Measurements from ENCODE around the gene ARTN.

The ARTN gene

GRCh38 chr1:43978551-43979260 is 45.1 kb downstream of the ARTN start, which contains the start of gene B4GALT2:
Gene B4GALT2, plus strand, starts transcription at chr1:43979210. Its CDS starts 1,951 bp downstream, at chr1:43981161.
- WGBS, result 11% methylated on average over 22 of the region's 54 CpGs
- Histone ChIP-seq H3K4me3 (ENCODE audit: insufficient read depth in 1 of 2, low read depth in 1 of 2, low read length in 2 of 2) (peak within 1 kb of the TSS; percentile 73 to 85), H4K8ac (ENCODE audit: low read length) (peak within 1 kb of the TSS; percentile 50), H3K79me1 (replicated peaks; ENCODE audit: low read length, poor library complexity, severe bottlenecking) (peaks cover 44% of the 10 kb centered on the region), H3K9me3 (ENCODE audit: control insufficient read depth, low read length) (no peaks in the 10 kb centered on the region), H2BK5ac (ENCODE audit: low read depth, low read length, poor library complexity, severe bottlenecking) (no peak within 1 kb of the TSS), H3K27me3 (ENCODE audit: control insufficient read depth in 1 of 2, insufficient read depth in 1 of 2, low read length in 2 of 2) (no peaks in the 10 kb centered on the region), H3K14ac (ENCODE audit: low read length in 2 of 2) (peak within 1 kb of the TSS in 1 of 2 experiments; percentile 86), H3K23ac (ENCODE audit: low read length in 2 of 2) (peak within 1 kb of the TSS in 1 of 2 experiments; percentile 19), H3K27ac (ENCODE audit: low read length, poor library complexity, severe bottlenecking) (no peak within 1 kb of the TSS), H2AFZ (ENCODE audit: low read depth, low read length) (peak within 1 kb of the TSS; percentile 16), H3K36me3 (ENCODE audit: control insufficient read depth in 1 of 2, insufficient read depth in 2 of 2, low read depth in 1 of 2, low read length in 2 of 2) (peaks cover 33 to 55% of the 10 kb centered on the region in 2 experiments), H2AK5ac (ENCODE audit: low read length, severe bottlenecking) (no peak within 1 kb of the TSS), H3K9ac (ENCODE audit: low read length) (peak within 1 kb of the TSS; percentile 86), H3K4me2 (ENCODE audit: low read length, poor library complexity, severe bottlenecking) (peak within 1 kb of the TSS; percentile 81), H4K91ac (ENCODE audit: low read length) (peak within 1 kb of the TSS; percentile 31), H3K18ac (ENCODE audit: low read depth in 1 of 2, low read length in 2 of 2) (peak within 1 kb of the TSS; percentile 48 to 86), H3K4ac (ENCODE audit: low read depth in 1 of 2, low read length in 2 of 2) (peak within 1 kb of the TSS; percentile 18 to 71), H2BK12ac (ENCODE audit: low read length in 2 of 2) (peak within 1 kb of the TSS in 1 of 2 experiments; percentile 17), H2BK120ac (ENCODE audit: low read depth, low read length) (peak within 1 kb of the TSS; percentile 71), H2BK15ac (ENCODE audit: low read depth, poor library complexity, severe bottlenecking) (peak within 1 kb of the TSS; percentile 29), H3K4me1 (ENCODE audit: control insufficient read depth, insufficient read depth, low read depth, low read length) (peaks cover 57% of the 10 kb centered on the region)
- DNase-seq, result no peak

DNA sequence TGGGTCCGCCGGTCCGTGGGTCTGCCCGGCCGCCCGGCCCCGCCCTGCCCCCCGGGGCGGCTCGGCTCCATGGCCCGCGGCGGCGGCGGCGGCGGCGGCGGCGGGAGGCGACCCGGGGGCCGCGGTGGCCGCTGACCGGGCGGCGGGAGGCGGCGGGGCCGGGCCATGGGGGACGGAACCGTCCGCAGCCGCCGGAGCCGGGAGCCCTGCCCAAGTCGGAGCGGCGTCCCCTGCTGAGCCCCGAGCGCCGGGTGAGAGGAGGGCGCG is 45.6 kb downstream of the ARTN start:
- WGBS, result 0% methylated on average over 5 of the region's 45 CpGs
- Histone ChIP-seq H3K9me3 (ENCODE audit: control insufficient read depth, low read length) (no peaks in the 10 kb centered on the region), H3K23ac (ENCODE audit: low read length in 2 of 2) (no peak overlapping the region), H3K36me3 (ENCODE audit: control insufficient read depth in 1 of 2, insufficient read depth in 2 of 2, low read depth in 1 of 2, low read length in 2 of 2) (peaks cover 35 to 60% of the 10 kb centered on the region in 2 experiments), H4K91ac (ENCODE audit: low read length) (no peak overlapping the region), H2AK5ac (ENCODE audit: low read length, severe bottlenecking) (no peak overlapping the region), H3K14ac (ENCODE audit: low read length in 2 of 2) (no peak overlapping the region), H4K8ac (ENCODE audit: low read length) (no peak overlapping the region), H3K79me1 (replicated peaks; ENCODE audit: low read length, poor library complexity, severe bottlenecking) (peaks cover 44% of the 10 kb centered on the region), H3K4ac (ENCODE audit: low read depth in 1 of 2, low read length in 2 of 2) (peak overlapping the region in 1 of 2 experiments; percentile 52), H2BK15ac (ENCODE audit: low read depth, poor library complexity, severe bottlenecking) (no peak overlapping the region), H3K27ac (ENCODE audit: low read length, poor library complexity, severe bottlenecking) (no peak overlapping the region), H3K4me3 (ENCODE audit: insufficient read depth in 1 of 2, low read depth in 1 of 2, low read length in 2 of 2) (peak overlapping the region; percentile 73 to 85), H2BK12ac (ENCODE audit: low read length in 2 of 2) (no peak overlapping the region), H3K9ac (ENCODE audit: low read length) (peak overlapping the region; percentile 85), H2AFZ (ENCODE audit: low read depth, low read length) (no peak overlapping the region), H3K18ac (ENCODE audit: low read depth in 1 of 2, low read length in 2 of 2) (no peak overlapping the region), H3K4me2 (ENCODE audit: low read length, poor library complexity, severe bottlenecking) (peak overlapping the region; percentile 77), H3K27me3 (ENCODE audit: control insufficient read depth in 1 of 2, insufficient read depth in 1 of 2, low read length in 2 of 2) (no peaks in the 10 kb centered on the region), H2BK5ac (ENCODE audit: low read depth, low read length, poor library complexity, severe bottlenecking) (no peak overlapping the region), H2BK120ac (ENCODE audit: low read depth, low read length) (peak overlapping the region; percentile 71), H3K4me1 (ENCODE audit: control insufficient read depth, insufficient read depth, low read depth, low read length) (peaks cover 55% of the 10 kb centered on the region)
- DNase-seq, result no peak

DNA sequence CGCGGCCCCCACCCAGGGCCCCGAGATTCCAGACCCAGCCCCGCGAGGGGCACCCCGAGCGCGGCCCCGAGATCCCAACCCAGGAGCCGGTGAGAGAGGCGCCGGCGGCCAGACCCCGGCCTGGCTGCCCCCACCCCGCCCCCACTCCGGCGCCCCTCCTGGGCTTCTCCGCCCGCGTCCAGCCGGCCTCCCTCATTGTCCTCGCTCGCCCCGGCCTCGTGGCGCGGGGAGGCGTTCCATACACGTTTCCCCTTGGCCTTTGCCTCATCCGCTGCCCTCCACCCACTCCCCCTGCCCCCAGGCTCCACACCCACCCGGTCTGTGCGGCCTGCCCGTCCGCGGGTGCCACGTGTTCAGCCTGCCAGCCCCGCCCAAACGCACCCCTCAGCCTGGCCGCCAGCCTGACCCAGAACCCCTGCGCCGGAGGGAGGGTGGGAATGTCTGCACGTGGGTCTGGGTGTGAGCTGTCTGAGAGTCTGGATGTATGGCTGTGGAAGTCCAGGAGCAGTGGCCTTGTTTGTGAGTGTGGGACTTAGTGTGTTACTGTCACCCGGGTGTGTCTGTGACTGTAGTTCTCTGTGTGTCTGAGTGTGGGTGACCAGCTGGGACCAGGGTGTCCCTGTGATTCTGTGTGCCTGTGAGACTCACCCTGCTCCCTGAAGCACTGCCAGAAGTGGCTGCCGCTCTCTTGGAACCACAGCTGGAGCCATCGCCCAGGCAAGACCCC is 46.1 kb downstream of the ARTN start:
- no peak overlapping the region for H2AFZ ChIP-seq (ENCODE audit: low read depth, low read length)
- no peak overlapping the region for H2AK5ac ChIP-seq (ENCODE audit: low read length, severe bottlenecking)
- DNase-seq, result peak; percentile 58
- H3K4me2 ChIP-seq (ENCODE audit: low read length, poor library complexity, severe bottlenecking), result peak overlapping the region; percentile 77
- H4K8ac ChIP-seq (ENCODE audit: low read length), result no peak overlapping the region
- peak overlapping the region; percentile 48 to 86 for H3K18ac ChIP-seq (ENCODE audit: low read depth in 1 of 2, low read length in 2 of 2)
- peaks cover 39 to 65% of the 10 kb centered on the region in 2 experiments for H3K36me3 ChIP-seq (ENCODE audit: control insufficient read depth in 1 of 2, insufficient read depth in 2 of 2, low read depth in 1 of 2, low read length in 2 of 2)
- H3K4ac ChIP-seq (ENCODE audit: low read depth in 1 of 2, low read length in 2 of 2), result peak overlapping the region in 1 of 2 experiments; percentile 71
- no peak overlapping the region for H3K27ac ChIP-seq (ENCODE audit: low read length, poor library complexity, severe bottlenecking)
- H3K9ac ChIP-seq (ENCODE audit: low read length), result peak overlapping the region; percentile 85
- peaks cover 49% of the 10 kb centered on the region for H3K79me1 ChIP-seq (replicated peaks; ENCODE audit: low read length, poor library complexity, severe bottlenecking)
- H4K91ac ChIP-seq (ENCODE audit: low read length), result peak overlapping the region; percentile 31
- 4% methylated on average over 45 of the region's 45 CpGs for WGBS
- H2BK5ac ChIP-seq (ENCODE audit: low read depth, low read length, poor library complexity, severe bottlenecking), result no peak overlapping the region
- H3K9me3 ChIP-seq (ENCODE audit: control insufficient read depth, low read length), result no peaks in the 10 kb centered on the region
- peak overlapping the region in 1 of 2 experiments; percentile 86 for H3K14ac ChIP-seq (ENCODE audit: low read length in 2 of 2)
- peak overlapping the region in 1 of 2 experiments; percentile 17 for H2BK12ac ChIP-seq (ENCODE audit: low read length in 2 of 2)
- peak overlapping the region; percentile 73 to 85 for H3K4me3 ChIP-seq (ENCODE audit: insufficient read depth in 1 of 2, low read depth in 1 of 2, low read length in 2 of 2)
- peak overlapping the region; percentile 71 for H2BK120ac ChIP-seq (ENCODE audit: low read depth, low read length)
- no peak overlapping the region for H3K23ac ChIP-seq (ENCODE audit: low read length in 2 of 2)
- H3K4me1 ChIP-seq (ENCODE audit: control insufficient read depth, insufficient read depth, low read depth, low read length), result peaks cover 52% of the 10 kb centered on the region
- H2BK15ac ChIP-seq (ENCODE audit: low read depth, poor library complexity, severe bottlenecking), result no peak overlapping the region
- no peaks in the 10 kb centered on the region for H3K27me3 ChIP-seq (ENCODE audit: control insufficient read depth in 1 of 2, insufficient read depth in 1 of 2, low read length in 2 of 2)

Measured in mesenchymal stem cell (in vitro differentiated cells and primary cell).